Medulla oblongata (tissue), 1 donor: ENCODE measurements around the gene DHX58.

ENCODE experiments used
- DNase-seq: peaks from one replicate; pipeline ENCODE4 v3.0.0-alpha.2; 2015; ENCODE audit errors: extremely low spot score

The DHX58 gene

GRCh38 chr17:42129109-42129837 lies 16.8 kb upstream of the DHX58 start:
- DNase-seq: no peak

- DNase-seq: no peak
Measured at GRCh38 chr17:42127414-42127813, 14.9 kb upstream of the DHX58 start.

GRCh38 chr17:42126836-42127235 lies 14.3 kb upstream of the DHX58 start:
- no peak for DNase-seq

- DNase-seq: no peak
Measured at GRCh38 chr17:42125565-42125964, 13.1 kb upstream of the DHX58 start.

- no peak for DNase-seq
Measured at GRCh38 chr17:42124256-42124655, 11.7 kb upstream of the DHX58 start.

- no peak for DNase-seq
Measured at GRCh38 chr17:42122371-42123303, 10.1 kb upstream of the DHX58 start, which contains the start of gene HSPB9. Gene HSPB9 (plus strand): TSS chr17:42122804. CDS start chr17:42122851, 47 bp downstream.

GRCh38 chr17:42120770-42121769 lies 8.6 kb upstream of the DHX58 start, which contains the start of gene KAT2A:
Gene KAT2A (minus strand): TSS chr17:42121367. CDS start chr17:42121304, 63 bp downstream.
- peak; percentile 93 for DNase-seq

GRCh38 chr17:42120161-42120769 lies 7.8 kb upstream of the DHX58 start:
- no peak for DNase-seq

- no peak for DNase-seq
Measured at GRCh38 chr17:42119301-42119700, 6.8 kb upstream of the DHX58 start.

GRCh38 chr17:42118545-42118944 lies 6.0 kb upstream of the DHX58 start:
- no peak for DNase-seq

GRCh38 chr17:42118126-42118510 lies 5.6 kb upstream of the DHX58 start:
- DNase-seq: no peak

- DNase-seq: no peak
Measured at GRCh38 chr17:42117397-42118125, 5.0 kb upstream of the DHX58 start.

GRCh38 chr17:42116705-42117396 lies 4.3 kb upstream of the DHX58 start:
- peak; percentile 86 for DNase-seq

- no peak for DNase-seq
Measured at GRCh38 chr17:42114118-42114517, 1.6 kb upstream of the DHX58 start.

- DNase-seq: no peak
Measured at GRCh38 chr17:42113293-42114069, 967 bp upstream of the DHX58 start.

- peak; percentile 28 for DNase-seq
Measured at GRCh38 chr17:42111871-42112551, 503 bp downstream of the DHX58 start.

- no peak for DNase-seq
Measured at GRCh38 chr17:42111265-42111636, 1.3 kb downstream of the DHX58 start.
